SK-N-SH (cell line): ENCODE results near the gene PNKP.

ENCODE experiments used
- CTCF ChIP-seq: fragments of 200-600 bp; sonication (generic); IDR thresholded peaks from 2 replicates; pipeline ENCODE4 v1.6.1; 2017; ENCODE audit warnings: antibody characterized with exemption, mild to moderate bottlenecking, moderate library complexity
- EP300 ChIP-seq, 2 experiments: IDR thresholded peaks; 2 replicates each; pipeline versions ENCODE4 v1.4.0 to v1.6.1; 2012; ENCODE audit warnings: borderline replicate concordance in 1 of 2, low read depth in 1 of 2, low read length in 1 of 2
- NFIC ChIP-seq: IDR thresholded peaks from 2 replicates; pipeline ENCODE4 v1.4.0; 2012; ENCODE audit warnings: borderline replicate concordance
- RAD21 ChIP-seq: IDR thresholded peaks from 2 replicates; pipeline ENCODE4 v1.6.1; 2012; ENCODE audit warnings: mild to moderate bottlenecking, low read length
- SMC3 ChIP-seq: IDR thresholded peaks from 2 replicates; pipeline ENCODE4 v1.6.1; 2012; ENCODE audit warnings: low read depth, low read length, improper control_type of control experiment
- USF2 ChIP-seq: fragments of 150-350 bp; IDR thresholded peaks from 2 replicates; pipeline ENCODE4 v1.6.1; 2017; ENCODE audit warnings: antibody characterized with exemption, low read length, low read depth, borderline replicate concordance

- TF ChIP-seq CTCF: no peak
- no peak for TF ChIP-seq SMC3
- no peak for TF ChIP-seq RAD21
- TF ChIP-seq NFIC: no peak
- TF ChIP-seq EP300 (IDR thresholded peaks at IDR 0.05; ENCODE audit: borderline replicate concordance in 1 of 2, low read depth in 1 of 2, low read length in 1 of 2): no peak
- TF ChIP-seq USF2: no peak
These were observed 33.8 kb downstream of the PNKP start for GRCh38 chr19:49833599-49833998.
